Astrocyte (in vitro differentiated cells and primary cell): ENCODE measurements around the gene OR10G4. TPM values are rescaled to one million over a fixed set of nuclear protein-coding genes. Genes with fewer than 3 reads are reported as not detected.

Experiments
- DNase-seq: peaks from one replicate; pipeline ENCODE4 v3.0.0-alpha.2; 2010; ENCODE audit warnings: low read depth
- FAIRE-seq: peaks from 2 replicates; lab custom pipeline; 2011; peaks lifted over from hg19 to GRCh38; lab: Jason Lieb, UNC
- H2AFZ ChIP-seq: 2 replicates; pipeline ENCODE4 v1.6.0; 2012; ENCODE audit warnings: low read depth, low read length, inconsistent platforms
- H3K27ac ChIP-seq: 2 replicates; pipeline ENCODE4 v1.5.1; 2011; ENCODE audit warnings: low read depth, low read length, inconsistent platforms
- H3K27me3 ChIP-seq: 2 replicates; pipeline ENCODE4 v1.6.0; 2011; ENCODE audit warnings: low read length, inconsistent platforms; ENCODE audit not compliant: insufficient read depth
- H3K36me3 ChIP-seq: 2 replicates; pipeline ENCODE4 v1.5.1; 2011; ENCODE audit warnings: low read length, inconsistent platforms; ENCODE audit not compliant: insufficient read depth
- H3K4me1 ChIP-seq: 2 replicates; pipeline ENCODE4 v1.5.1; 2011; ENCODE audit warnings: low read length, inconsistent platforms; ENCODE audit not compliant: insufficient read depth
- H3K4me2 ChIP-seq: 2 replicates; pipeline ENCODE4 v1.6.0; 2012; ENCODE audit warnings: low read length, inconsistent platforms
- H3K4me3 ChIP-seq: 2 replicates; pipeline ENCODE4 v1.5.1; 2011; ENCODE audit warnings: low read depth, mild to moderate bottlenecking, low read length, inconsistent platforms; ENCODE audit not compliant: insufficient read depth
- H3K79me2 ChIP-seq: 2 replicates; pipeline ENCODE4 v1.6.0; 2012; ENCODE audit warnings: mild to moderate bottlenecking, low read length, inconsistent platforms; ENCODE audit not compliant: insufficient read depth
- H3K9ac ChIP-seq: 2 replicates; pipeline ENCODE4 v1.6.0; 2012; ENCODE audit warnings: mild to moderate bottlenecking, low read length, inconsistent platforms
- H3K9me3 ChIP-seq: 2 replicates; pipeline ENCODE4 v1.5.1; 2012; ENCODE audit warnings: low read depth, mild to moderate bottlenecking, low read length, inconsistent platforms; ENCODE audit not compliant: insufficient read depth
- H4K20me1 ChIP-seq: 2 replicates; pipeline ENCODE4 v1.6.0; 2012; ENCODE audit warnings: low read length, inconsistent platforms; ENCODE audit not compliant: insufficient read depth
- H3K27ac Mint-ChIP-seq: one replicate; pipeline ENCODE4 v1.8.0; 2021; ENCODE audit warnings: mild to moderate bottlenecking, mixed read lengths; ENCODE audit not compliant: unreplicated experiment
- H3K27me3 Mint-ChIP-seq: one replicate; pipeline ENCODE4 v1.8.0; 2021; ENCODE audit warnings: low read depth, mixed read lengths; ENCODE audit not compliant: unreplicated experiment
- H3K36me3 Mint-ChIP-seq: one replicate; pipeline ENCODE4 v1.8.0; 2021; ENCODE audit warnings: low read depth, mixed read lengths; ENCODE audit not compliant: unreplicated experiment
- H3K4me1 Mint-ChIP-seq: one replicate; pipeline ENCODE4 v1.8.0; 2021; ENCODE audit warnings: low read depth, mixed read lengths; ENCODE audit not compliant: unreplicated experiment
- H3K4me3 Mint-ChIP-seq: one replicate; pipeline ENCODE4 v1.8.0; 2021; ENCODE audit warnings: mild to moderate bottlenecking, moderate library complexity, mixed read lengths; ENCODE audit not compliant: unreplicated experiment
- H3K9me3 Mint-ChIP-seq: one replicate; pipeline ENCODE4 v1.8.0; 2021; ENCODE audit warnings: mild to moderate bottlenecking, mixed read lengths; ENCODE audit not compliant: unreplicated experiment
- CTCF ChIP-seq: IDR thresholded peaks from 2 replicates; pipeline ENCODE4 v1.5.1; 2011; ENCODE audit warnings: low read depth, mild to moderate bottlenecking, inconsistent platforms, low read length, moderate library complexity; ENCODE audit not compliant: insufficient read depth
- EZH2 ChIP-seq: IDR thresholded peaks from 2 replicates; pipeline ENCODE4 v1.6.1; 2012; ENCODE audit warnings: mild to moderate bottlenecking, low read length, inconsistent platforms; ENCODE audit not compliant: insufficient read depth
- total RNA-seq: library from RNA; stranded (reverse); gene quantifications from 2 replicates; pipeline ENCODE4 v1.2.1, GENCODE V29; 2021

OR10G4 gene
- total RNA-seq, 1 donor from 2014 or later: not detected

GRCh38 chr11:123976770-123977560 is 35.8 kb upstream of the OR10G4 start:
- no peaks in the 10 kb centered on the region for H3K27me3 ChIP-seq
- H3K36me3 ChIP-seq: no peaks in the 10 kb centered on the region
- peaks cover 1% of the 10 kb centered on the region for H3K9me3 Mint-ChIP-seq
- no peaks in the 10 kb centered on the region for H3K79me2 ChIP-seq
- H3K9ac ChIP-seq: no peak overlapping the region
- H3K4me3 ChIP-seq: no peak overlapping the region
- H3K9me3 ChIP-seq: no peaks in the 10 kb centered on the region
- no peak for FAIRE-seq
- peaks cover 2% of the 10 kb centered on the region for H3K27me3 Mint-ChIP-seq
- no peaks in the 10 kb centered on the region for H3K4me1 ChIP-seq
- H3K36me3 Mint-ChIP-seq: no peaks in the 10 kb centered on the region
- H3K4me1 Mint-ChIP-seq: peaks cover 14% of the 10 kb centered on the region
- H3K4me2 ChIP-seq: no peak overlapping the region
- no peaks in the 10 kb centered on the region for H4K20me1 ChIP-seq
- H2AFZ ChIP-seq: no peak overlapping the region
- H3K27ac ChIP-seq: no peak overlapping the region
- TF ChIP-seq EZH2 (no peak), CTCF (no peak)
- DNase-seq: no peak
- no peak overlapping the region for H3K27ac Mint-ChIP-seq
- H3K4me3 Mint-ChIP-seq: no peak overlapping the region

- Mint-ChIP-seq H3K4me1 (peaks cover 14% of the 10 kb centered on the region), H3K4me3 (no peak within 1 kb of the TSS), H3K27me3 (peaks cover 2% of the 10 kb centered on the region), H3K27ac (no peak within 1 kb of the TSS), H3K36me3 (no peaks in the 10 kb centered on the region), H3K9me3 (peaks cover 3% of the 10 kb centered on the region)
- no peaks in the 10 kb centered on the region for H3K4me1 ChIP-seq
- no peaks in the 10 kb centered on the region for H3K27me3 ChIP-seq
- no peaks in the 10 kb centered on the region for H4K20me1 ChIP-seq
- no peak for FAIRE-seq
- H3K9ac ChIP-seq: no peak within 1 kb of the TSS
- H3K4me3 ChIP-seq: no peak within 1 kb of the TSS
- H3K79me2 ChIP-seq: no peaks in the 10 kb centered on the region
- H3K36me3 ChIP-seq: no peaks in the 10 kb centered on the region
- H3K27ac ChIP-seq: no peak within 1 kb of the TSS
- DNase-seq: no peak
- no peak for TF ChIP-seq EZH2
- TF ChIP-seq CTCF: no peak
- H3K4me2 ChIP-seq: no peak within 1 kb of the TSS
- H2AFZ ChIP-seq: no peak within 1 kb of the TSS
- no peaks in the 10 kb centered on the region for H3K9me3 ChIP-seq
Measured at GRCh38 chr11:123977731-123978347, 35.0 kb upstream of the OR10G4 start, which contains the start of gene OR10S1. Gene OR10S1 (minus strand): TSS chr11:123977781. CDS start chr11:123977664, 117 bp downstream.
